GM12875 (cell line): ENCODE results near the gene GNB1.
"Not testable (repeated sequence)": the region's sequence is repeated elsewhere in the genome, so short reads cannot be mapped to it uniquely, and the experiment has no call there.

Experiments
- H3K4me3 ChIP-seq: one replicate; pipeline ENCODE4 v1.5.1; 2011; ENCODE audit warnings: low read depth, low read length, control low read depth
- TF ChIP-seq, protein P1 (sequence below): IDR thresholded peaks from 2 replicates; pipeline ENCODE4 v1.5.1; 2011; ENCODE audit warnings: low read depth, mild to moderate bottlenecking, control low read depth, inconsistent platforms, low read length, moderate library complexity, borderline replicate concordance; ENCODE audit not compliant: insufficient read depth

Gene GNB1

DNA sequence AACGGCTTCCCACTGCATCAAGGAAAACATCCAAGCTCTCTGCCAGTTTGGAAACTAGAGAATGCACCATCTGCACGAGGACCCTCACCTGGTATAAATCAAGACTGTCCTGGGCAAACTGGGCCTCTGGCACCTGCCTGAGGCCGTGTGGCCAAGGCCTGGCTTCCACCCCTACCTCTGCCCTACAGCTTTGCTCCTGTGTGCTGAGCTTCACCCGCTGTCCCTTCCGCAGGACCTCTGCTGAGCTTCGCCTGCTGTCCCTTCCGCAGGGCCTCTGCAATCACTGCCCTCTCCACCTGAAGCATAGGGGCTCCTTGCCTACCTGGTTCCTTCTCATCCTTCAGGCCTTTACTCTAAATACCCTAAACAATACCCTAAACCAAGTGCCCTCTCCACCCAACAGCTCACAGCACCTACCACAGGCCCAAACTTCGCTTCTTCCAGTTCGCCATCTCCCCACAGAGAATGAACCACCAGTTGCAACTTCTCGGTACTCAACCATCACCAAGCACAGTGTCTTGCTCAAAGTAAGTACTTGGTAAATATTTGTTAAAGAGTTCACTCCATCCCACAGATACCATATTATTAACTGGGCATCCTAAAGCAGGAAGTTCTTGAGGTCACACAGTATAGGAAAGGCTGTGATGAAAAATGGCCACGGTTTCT lies 18.4 kb downstream of the GNB1 start:
- no peak overlapping the region for H3K4me3 ChIP-seq
- TF ChIP-seq, protein P1, sequence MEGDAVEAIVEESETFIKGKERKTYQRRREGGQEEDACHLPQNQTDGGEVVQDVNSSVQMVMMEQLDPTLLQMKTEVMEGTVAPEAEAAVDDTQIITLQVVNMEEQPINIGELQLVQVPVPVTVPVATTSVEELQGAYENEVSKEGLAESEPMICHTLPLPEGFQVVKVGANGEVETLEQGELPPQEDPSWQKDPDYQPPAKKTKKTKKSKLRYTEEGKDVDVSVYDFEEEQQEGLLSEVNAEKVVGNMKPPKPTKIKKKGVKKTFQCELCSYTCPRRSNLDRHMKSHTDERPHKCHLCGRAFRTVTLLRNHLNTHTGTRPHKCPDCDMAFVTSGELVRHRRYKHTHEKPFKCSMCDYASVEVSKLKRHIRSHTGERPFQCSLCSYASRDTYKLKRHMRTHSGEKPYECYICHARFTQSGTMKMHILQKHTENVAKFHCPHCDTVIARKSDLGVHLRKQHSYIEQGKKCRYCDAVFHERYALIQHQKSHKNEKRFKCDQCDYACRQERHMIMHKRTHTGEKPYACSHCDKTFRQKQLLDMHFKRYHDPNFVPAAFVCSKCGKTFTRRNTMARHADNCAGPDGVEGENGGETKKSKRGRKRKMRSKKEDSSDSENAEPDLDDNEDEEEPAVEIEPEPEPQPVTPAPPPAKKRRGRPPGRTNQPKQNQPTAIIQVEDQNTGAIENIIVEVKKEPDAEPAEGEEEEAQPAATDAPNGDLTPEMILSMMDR, result no peak

DNA sequence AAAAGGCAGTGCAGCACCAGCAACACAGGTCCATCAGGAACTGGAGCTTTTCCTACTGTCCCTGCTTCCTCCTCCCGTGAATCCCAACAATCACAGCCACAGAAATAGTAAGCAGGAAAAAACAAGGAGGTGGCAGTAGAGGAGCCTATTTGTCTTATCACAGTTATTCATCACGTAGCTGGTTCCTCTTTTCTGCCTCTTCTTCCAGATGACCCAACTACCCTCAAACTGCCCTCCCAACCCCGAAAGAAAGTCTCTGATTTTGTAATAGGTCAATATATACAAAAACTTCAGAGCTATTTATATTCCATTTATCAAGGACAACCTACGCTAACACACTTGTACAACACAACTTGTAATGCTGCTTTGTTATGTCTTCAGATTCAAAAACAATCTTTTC lies 21.4 kb downstream of the GNB1 start:
- TF ChIP-seq, protein P1, result no peak
- H3K4me3 ChIP-seq, result no peak overlapping the region

DNA sequence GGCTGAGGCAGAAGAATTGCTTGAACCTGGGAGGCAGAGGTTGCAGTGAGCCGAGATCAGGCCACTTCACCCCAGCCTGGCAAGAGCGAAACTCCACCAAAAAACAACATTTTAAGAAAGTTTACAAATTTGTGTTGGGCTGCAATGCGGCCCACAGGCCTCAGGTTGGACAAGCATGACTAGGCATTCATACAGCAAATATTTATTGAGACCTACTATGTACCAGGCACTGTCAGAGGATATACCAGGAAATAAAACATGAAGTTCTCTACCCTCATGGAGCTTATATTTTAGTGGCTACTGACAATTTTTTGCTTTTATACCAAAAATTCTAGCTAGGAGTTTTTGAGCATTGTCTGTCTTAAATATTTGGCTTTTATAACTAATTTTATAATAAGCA lies 23.7 kb downstream of the GNB1 start:
- TF ChIP-seq, protein P1, result no peak
- H3K4me3 ChIP-seq, result no peak overlapping the region

DNA sequence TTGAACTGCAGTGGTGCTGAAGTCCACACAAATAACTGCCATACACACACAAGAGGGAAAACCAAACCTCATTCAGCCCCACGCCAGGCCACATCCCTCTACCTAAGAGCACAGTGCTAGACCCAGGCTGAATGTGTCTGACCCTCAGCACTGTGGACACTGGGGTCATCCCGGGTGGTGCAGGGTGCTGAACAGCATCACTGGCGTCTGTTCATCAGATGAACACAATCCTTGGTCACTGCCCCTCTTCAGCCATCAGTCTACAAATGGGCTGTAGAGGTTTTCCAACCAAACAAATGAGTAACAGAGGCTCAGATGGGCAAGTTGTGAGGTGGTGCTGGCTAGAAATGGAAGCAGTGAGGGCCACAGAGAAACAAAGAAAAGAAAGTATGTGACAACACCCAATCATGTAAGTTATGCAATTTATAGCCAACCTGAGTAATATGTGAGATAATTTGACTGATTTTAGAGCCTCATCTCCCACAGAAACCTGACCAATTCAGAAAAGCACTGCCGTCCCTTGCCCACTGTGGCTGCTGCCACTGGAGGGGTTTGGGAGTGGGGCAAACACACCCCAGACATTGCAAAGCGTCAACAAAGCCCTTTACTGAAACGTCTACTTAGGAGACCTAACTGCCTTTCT lies 27.9 kb downstream of the GNB1 start:
- TF ChIP-seq, protein P1, result no peak
- H3K4me3 ChIP-seq, result no peak overlapping the region

DNA sequence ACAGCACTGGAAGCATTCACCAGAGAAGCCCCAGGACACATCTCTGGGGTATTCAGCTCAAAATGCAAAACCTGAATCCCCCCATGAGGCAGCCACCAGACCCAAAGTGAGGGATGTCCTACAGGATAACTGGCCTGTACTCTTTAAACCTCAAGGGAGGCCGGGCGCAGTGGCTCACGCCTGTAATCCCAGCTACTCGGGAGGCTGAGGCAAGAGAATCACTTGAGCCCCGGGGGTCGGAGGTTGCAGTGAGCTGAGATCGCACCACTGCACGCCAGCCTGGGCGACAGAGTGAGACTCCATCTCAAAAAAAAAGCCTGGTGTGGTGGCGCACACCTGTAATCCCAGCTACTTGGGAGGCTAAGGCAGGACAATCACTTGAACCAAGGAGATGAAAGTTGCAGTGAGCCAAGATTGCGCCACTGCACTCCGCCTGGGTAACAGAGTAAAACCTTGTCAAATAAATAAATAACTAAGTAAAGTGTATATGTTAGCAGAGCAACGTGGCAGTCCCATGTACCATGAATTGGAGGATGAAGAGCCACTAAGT lies 29.1 kb downstream of the GNB1 start:
- H3K4me3 ChIP-seq, result not testable (repeated sequence)

DNA sequence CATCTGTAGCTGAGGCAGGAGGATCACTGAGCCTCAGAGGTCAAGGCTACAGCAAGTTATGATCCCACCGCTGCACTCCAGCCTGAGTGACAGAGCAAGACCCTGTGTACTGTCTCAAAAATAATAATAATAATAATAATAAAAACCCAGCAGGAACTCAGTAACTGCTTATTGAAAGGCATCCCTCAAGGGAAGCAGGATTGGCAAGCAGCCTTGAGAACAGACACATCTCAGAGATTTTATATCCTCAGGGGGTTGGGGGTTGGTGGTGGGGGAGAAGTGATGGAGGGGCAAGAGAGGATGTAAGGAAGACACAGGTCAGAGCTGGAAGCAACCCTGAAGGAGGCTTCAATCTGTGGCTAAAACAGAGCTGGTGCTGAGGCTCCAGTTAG lies 29.6 kb downstream of the GNB1 start:
- TF ChIP-seq, protein P1, result no peak
- no peak overlapping the region for H3K4me3 ChIP-seq

DNA sequence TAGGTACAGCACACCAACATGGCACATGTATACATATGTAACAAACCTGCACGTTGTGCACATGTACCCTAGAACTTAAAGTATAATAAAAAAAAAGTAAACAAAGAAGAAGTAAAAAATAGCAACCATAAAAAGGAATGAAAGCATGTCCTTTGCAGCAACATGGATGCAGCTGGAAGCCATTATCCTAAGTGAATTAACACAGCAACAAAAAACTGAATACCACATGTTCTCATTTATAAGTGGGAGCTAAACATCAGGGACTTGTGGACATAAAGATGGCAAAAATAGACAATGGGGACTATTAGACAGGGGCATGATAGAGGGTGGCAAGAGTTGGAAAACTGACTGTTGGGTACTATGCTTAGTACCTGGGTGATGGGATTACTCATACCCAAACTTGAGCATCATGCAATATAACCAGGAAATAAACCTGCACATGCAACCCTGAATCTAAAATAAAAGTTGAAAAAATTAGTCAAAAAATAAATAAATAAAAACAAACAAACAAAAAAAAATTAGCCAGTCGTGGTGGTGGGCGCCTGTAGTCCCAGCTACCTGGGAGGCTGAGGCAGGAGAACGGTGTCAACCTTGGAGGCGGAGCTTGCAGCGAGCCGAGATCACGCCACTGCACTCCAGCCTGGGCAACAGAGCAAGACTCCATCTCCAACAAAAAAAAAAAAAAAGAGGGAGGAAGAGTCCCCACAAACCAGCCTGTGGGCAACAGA lies 30.8 kb downstream of the GNB1 start:
- not testable (repeated sequence) for H3K4me3 ChIP-seq

DNA sequence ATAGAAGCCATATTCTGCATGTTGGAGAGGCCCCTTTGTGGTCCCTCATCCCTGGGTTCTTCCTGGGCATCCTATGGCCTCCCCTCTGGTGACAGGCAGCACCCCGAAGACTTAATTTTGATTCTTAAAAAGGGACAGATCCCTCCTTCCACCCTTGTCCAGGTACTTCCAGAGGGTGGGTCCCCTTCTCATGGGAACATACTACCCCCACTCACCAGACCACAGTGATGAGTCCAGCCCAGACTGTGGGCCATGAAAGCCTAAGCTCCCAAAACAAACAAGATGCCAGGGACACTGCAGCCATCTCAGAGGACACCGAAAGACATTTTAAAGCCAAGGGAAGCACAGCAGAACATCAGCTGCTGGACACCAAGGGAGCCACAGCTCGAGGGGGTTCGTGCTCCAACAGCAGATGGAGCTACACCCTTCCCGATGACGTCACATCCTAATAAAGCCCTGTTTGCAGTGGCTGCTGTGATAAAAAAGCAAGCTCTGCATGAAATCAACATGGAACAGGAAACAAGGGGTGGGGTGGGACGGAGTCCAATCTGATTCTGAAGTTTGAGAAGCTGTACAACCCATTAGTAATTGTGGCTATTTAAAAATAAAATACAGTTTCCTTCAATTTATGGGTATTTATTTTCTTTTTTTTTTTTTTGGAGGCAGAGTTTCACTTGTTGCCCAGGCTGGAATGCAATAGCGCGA lies 32.4 kb downstream of the GNB1 start:
- H3K4me3 ChIP-seq, result no peak overlapping the region

More for the DNA sequence above, 32.4 kb downstream of the GNB1 start:
- TF ChIP-seq, protein P1, result no peak
